Mesenchymal stem cell (in vitro differentiated cells and primary cell): ENCODE measurements around the gene CCDC85C.

ENCODE experiments used
- DNase-seq: peaks from one replicate; pipeline ENCODE4 v3.0.0-alpha.2; 2013
- H2AFZ ChIP-seq: one replicate; pipeline ENCODE4 v1.6.1; 2013; ENCODE audit warnings: low read depth, mild to moderate bottlenecking, control low read depth, inconsistent platforms, low read length, moderate library complexity
- H2AK5ac ChIP-seq: 2 replicates; pipeline ENCODE4 v1.6.1; 2013; ENCODE audit warnings: low read length, moderate library complexity, mild to moderate bottlenecking, inconsistent platforms; ENCODE audit not compliant: severe bottlenecking
- H2BK120ac ChIP-seq: one replicate; pipeline ENCODE4 v1.6.1; 2013; ENCODE audit warnings: low read depth, mild to moderate bottlenecking, inconsistent platforms, low read length, moderate library complexity
- H2BK12ac ChIP-seq, 2 experiments: one replicate each; pipeline ENCODE4 v1.6.1; 2013; ENCODE audit warnings: inconsistent platforms in 2 of 2, low read length in 2 of 2, mild to moderate bottlenecking in 2 of 2, moderate library complexity in 2 of 2, control low read depth in 1 of 2
- H2BK15ac ChIP-seq: one replicate; pipeline ENCODE4 v1.6.1; 2013; ENCODE audit warnings: mild to moderate bottlenecking, low read depth, inconsistent platforms; ENCODE audit not compliant: poor library complexity, severe bottlenecking
- H2BK5ac ChIP-seq: 2 replicates; pipeline ENCODE4 v1.6.1; 2013; ENCODE audit warnings: low read depth, mild to moderate bottlenecking, low read length, control low read depth, inconsistent platforms; ENCODE audit not compliant: poor library complexity, severe bottlenecking
- H3K14ac ChIP-seq, 2 experiments: one replicate each; pipeline ENCODE4 v1.6.1; 2013; ENCODE audit warnings: inconsistent platforms in 2 of 2, low read length in 2 of 2, control low read depth in 1 of 2, mild to moderate bottlenecking in 1 of 2, moderate library complexity in 1 of 2
- H3K18ac ChIP-seq, 2 experiments: one replicate each; pipeline ENCODE4 v1.6.1; 2013; ENCODE audit warnings: inconsistent platforms in 2 of 2, low read length in 2 of 2, control low read depth in 1 of 2, low read depth in 1 of 2, mild to moderate bottlenecking in 1 of 2
- H3K23ac ChIP-seq, 2 experiments: one replicate each; pipeline ENCODE4 v1.6.1; 2013; ENCODE audit warnings: inconsistent platforms in 2 of 2, low read length in 2 of 2, mild to moderate bottlenecking in 2 of 2, moderate library complexity in 2 of 2, control low read depth in 1 of 2
- H3K27ac ChIP-seq: 2 replicates; pipeline ENCODE4 v1.5.1; 2013; ENCODE audit warnings: mild to moderate bottlenecking, moderate library complexity, low read length, control low read depth, inconsistent platforms; ENCODE audit not compliant: poor library complexity, severe bottlenecking
- H3K27me3 ChIP-seq, 2 experiments: 2 replicates each; pipeline versions ENCODE4 v1.6.1 to v1.7.0; 2013; ENCODE audit warnings: low read length in 2 of 2, mild to moderate bottlenecking in 2 of 2, moderate library complexity in 2 of 2, control low read depth in 1 of 2, inconsistent platforms in 1 of 2; ENCODE audit not compliant: control insufficient read depth in 1 of 2, insufficient read depth in 1 of 2
- H3K36me3 ChIP-seq, 2 experiments: 2 replicates each; pipeline versions ENCODE4 v1.6.1 to v1.7.0; 2013; ENCODE audit warnings: low read length in 2 of 2, control low read depth in 1 of 2, inconsistent platforms in 1 of 2, low read depth in 1 of 2, mild to moderate bottlenecking in 1 of 2; ENCODE audit not compliant: insufficient read depth in 2 of 2, control insufficient read depth in 1 of 2
- H3K4ac ChIP-seq, 2 experiments: one replicate each; pipeline ENCODE4 v1.6.1; 2013; ENCODE audit warnings: inconsistent platforms in 2 of 2, low read length in 2 of 2, mild to moderate bottlenecking in 2 of 2, moderate library complexity in 2 of 2, control low read depth in 1 of 2, low read depth in 1 of 2
- H3K4me1 ChIP-seq: 2 replicates; pipeline ENCODE4 v1.6.1; 2013; ENCODE audit warnings: low read depth, low read length, control low read depth; ENCODE audit not compliant: control insufficient read depth, insufficient read depth
- H3K4me2 ChIP-seq: 2 replicates; pipeline ENCODE4 v1.6.1; 2013; ENCODE audit warnings: low read length, mild to moderate bottlenecking, inconsistent platforms; ENCODE audit not compliant: poor library complexity, severe bottlenecking
- H3K4me3 ChIP-seq, 2 experiments: 2 replicates each; pipeline versions ENCODE4 v1.5.1 to v1.7.0; 2013; ENCODE audit warnings: low read length in 2 of 2, mild to moderate bottlenecking in 2 of 2, control low read depth in 1 of 2, low read depth in 1 of 2; ENCODE audit not compliant: insufficient read depth in 1 of 2
- H3K79me1 ChIP-seq: replicated peaks from 2 replicates; pipeline ENCODE4 v1.6.1; 2013; ENCODE audit warnings: mild to moderate bottlenecking, control low read depth, low read length, inconsistent platforms; ENCODE audit not compliant: poor library complexity, severe bottlenecking
- H3K9ac ChIP-seq: 2 replicates; pipeline ENCODE4 v1.7.0; 2013; ENCODE audit warnings: mild to moderate bottlenecking, low read length, moderate library complexity
- H3K9me3 ChIP-seq: 2 replicates; pipeline ENCODE4 v1.7.0; 2013; ENCODE audit warnings: mild to moderate bottlenecking, low read length; ENCODE audit not compliant: control insufficient read depth
- H4K8ac ChIP-seq: one replicate; pipeline ENCODE4 v1.6.1; 2013; ENCODE audit warnings: inconsistent platforms, mild to moderate bottlenecking, low read length, moderate library complexity
- H4K91ac ChIP-seq: one replicate; pipeline ENCODE4 v1.6.1; 2013; ENCODE audit warnings: mild to moderate bottlenecking, low read length, inconsistent platforms
- WGBS: methylation state at CpG from one replicate; pipeline ENCODE4 v1.1.7; 2013; ENCODE audit warnings: mixed read lengths; 5-methylcytosine and 5-hydroxymethylcytosine counted together

CCDC85C gene

DNA sequence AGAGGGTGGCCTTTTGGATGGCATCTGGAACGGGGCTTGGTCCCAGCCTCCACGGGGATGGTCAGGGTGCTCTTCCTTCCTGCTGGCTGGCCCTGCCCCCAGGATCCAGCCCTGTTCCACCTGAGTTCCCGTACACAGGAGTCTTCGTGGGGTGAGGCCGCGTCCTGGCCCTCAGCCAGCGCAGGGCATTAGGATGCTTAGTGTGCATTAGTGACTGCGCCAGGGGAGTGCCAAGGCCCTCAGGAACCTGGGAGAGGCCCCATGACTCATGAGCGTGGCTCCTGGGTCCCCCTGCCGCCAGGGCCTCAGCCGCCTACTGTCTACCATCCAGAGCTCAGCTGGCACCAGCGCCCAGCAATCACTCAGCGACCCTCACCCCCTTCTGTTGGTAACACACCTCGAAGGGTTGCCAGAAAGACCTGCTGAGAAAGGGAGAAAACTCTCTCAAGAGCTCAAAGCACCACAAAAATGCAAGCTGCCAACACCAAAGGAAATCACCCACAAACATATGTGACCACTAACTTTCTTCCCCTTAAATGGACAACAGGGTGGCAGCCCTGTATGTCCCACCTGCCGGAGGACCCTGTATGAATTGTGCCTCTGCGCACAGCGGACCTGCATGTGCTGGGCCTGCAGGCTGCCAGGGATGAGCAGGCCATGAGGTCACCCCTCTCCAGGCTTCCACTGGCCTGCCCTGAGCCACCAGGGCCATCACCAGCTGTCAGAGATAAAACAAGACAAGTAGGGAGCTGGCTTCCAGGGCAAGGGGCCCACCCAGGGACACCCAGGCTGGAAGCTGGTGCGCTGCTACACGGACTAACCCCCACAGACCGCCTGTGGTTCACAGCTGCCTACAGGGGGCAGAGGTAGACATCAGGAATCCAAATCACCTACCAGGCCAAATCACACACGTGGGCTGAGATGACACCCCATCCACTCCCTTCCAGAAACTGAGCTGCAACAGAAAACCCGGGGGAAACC is 28.7 kb downstream of the CCDC85C start:
- DNase-seq = no peak
- Histone ChIP-seq H3K4ac (no peak overlapping the region), H3K9me3 (no peaks in the 10 kb centered on the region), H3K14ac (peak overlapping the region in 1 of 2 experiments; percentile 22), H2AK5ac (peak overlapping the region; percentile 40), H2BK12ac (no peak overlapping the region), H3K4me1 (peaks cover 86% of the 10 kb centered on the region), H3K4me3 (no peak overlapping the region), H4K91ac (peak overlapping the region; percentile 8), H3K18ac (peak overlapping the region in 1 of 2 experiments; percentile 25), H2BK15ac (peak overlapping the region; percentile 20), H2BK5ac (no peak overlapping the region), H3K27me3 (peaks cover 9 to 34% of the 10 kb centered on the region in 2 experiments), H2AFZ (no peak overlapping the region), H3K4me2 (peak overlapping the region; percentile 39), H3K36me3 (no peaks in the 10 kb centered on the region), H3K23ac (no peak overlapping the region), H4K8ac (no peak overlapping the region), H3K27ac (peak overlapping the region; percentile 66), H3K79me1 (peaks cover 5% of the 10 kb centered on the region), H3K9ac (no peak overlapping the region), H2BK120ac (no peak overlapping the region)
- 77% methylated on average over 22 of the region's 22 CpGs for WGBS

DNA sequence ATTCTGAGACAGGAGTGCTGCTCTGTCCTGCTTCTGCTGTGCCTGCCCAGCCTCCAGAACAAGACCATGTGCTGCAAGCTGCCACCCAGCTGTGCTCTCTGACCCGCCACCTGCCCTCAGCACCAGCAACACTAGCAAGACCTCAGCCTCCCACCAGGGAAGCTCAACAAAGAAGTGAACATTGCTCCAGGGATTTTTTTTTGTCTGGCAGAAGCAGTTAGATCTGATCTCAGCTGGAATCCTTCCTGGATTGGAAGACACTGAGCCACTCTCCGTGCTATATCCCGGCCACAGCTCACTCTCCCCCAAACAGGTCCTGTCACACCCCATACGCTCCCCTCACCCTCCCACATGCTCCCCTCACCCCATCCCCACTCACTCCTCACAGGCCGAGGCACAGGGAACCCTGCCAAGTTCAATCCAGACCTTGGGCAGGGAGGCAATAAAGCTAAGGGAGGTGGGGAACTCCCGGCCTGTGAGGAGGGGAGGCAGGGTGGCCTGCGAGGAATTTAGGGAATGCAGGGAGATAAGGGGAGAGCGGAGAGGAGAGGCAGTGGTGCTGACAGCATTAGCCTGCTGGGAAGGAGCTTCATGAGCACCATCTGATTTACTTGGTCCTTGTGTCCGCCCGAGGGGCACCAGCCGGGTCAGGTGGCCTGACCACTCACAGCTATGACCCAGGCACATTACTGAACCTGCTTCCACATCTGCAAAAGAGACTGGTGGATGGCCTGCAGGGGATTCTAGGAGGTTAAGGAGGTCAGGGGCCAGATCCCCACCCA is 29.7 kb downstream of the CCDC85C start:
- no peak overlapping the region for H2BK120ac ChIP-seq
- H3K4ac ChIP-seq = no peak overlapping the region
- H3K27me3 ChIP-seq = peaks cover 19 to 41% of the 10 kb centered on the region in 2 experiments
- H4K91ac ChIP-seq = no peak overlapping the region
- H3K27ac ChIP-seq = peak overlapping the region; percentile 66
- no peak overlapping the region for H3K23ac ChIP-seq
- no peak overlapping the region for H3K9ac ChIP-seq
- no peak overlapping the region for H2AFZ ChIP-seq
- DNase-seq = peak; percentile 50
- H3K4me1 ChIP-seq = peaks cover 80% of the 10 kb centered on the region
- H3K14ac ChIP-seq = no peak overlapping the region
- H3K36me3 ChIP-seq = no peaks in the 10 kb centered on the region
- peak overlapping the region; percentile 39 for H3K4me2 ChIP-seq
- no peak overlapping the region for H2AK5ac ChIP-seq
- no peak overlapping the region for H3K18ac ChIP-seq
- H4K8ac ChIP-seq = no peak overlapping the region
- H3K9me3 ChIP-seq = no peaks in the 10 kb centered on the region
- H2BK15ac ChIP-seq = no peak overlapping the region
- no peak overlapping the region for H2BK5ac ChIP-seq
- 18% methylated on average over 10 of the region's 11 CpGs for WGBS
- no peak overlapping the region for H3K4me3 ChIP-seq
- H3K79me1 ChIP-seq = peaks cover 6% of the 10 kb centered on the region
- no peak overlapping the region for H2BK12ac ChIP-seq

DNA sequence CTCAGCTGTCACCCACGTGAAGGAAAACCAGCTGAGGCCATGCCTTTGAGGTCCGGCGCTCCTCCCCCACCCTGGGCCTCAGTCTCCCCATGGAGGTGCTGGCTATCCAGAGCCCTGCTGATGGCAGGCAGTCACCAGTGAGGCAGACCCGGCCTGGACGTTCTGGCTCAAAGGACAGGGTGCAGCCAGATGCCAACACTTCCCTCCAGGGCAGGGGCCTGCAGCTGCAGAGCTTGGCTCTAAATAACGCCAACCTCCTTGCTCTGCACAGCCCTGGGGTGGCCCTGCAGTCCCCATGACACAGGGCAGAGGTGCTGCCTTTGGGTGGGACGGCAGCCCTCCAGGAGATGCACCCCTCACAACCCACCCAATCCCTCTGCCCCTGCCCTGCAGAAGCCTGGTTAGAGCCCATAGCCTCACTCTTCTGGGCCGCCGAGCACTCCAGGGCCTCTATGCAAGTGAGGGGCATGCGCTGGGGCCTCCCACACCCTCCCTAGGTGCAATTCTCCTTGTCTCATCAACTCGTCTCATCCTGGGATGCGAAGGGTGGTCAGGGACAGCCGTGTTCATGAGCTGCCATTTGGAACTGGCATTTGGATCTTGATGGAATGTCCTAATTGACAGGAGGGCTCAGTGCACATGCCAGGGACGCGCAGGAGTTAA is 30.4 kb downstream of the CCDC85C start:
- Histone ChIP-seq H2BK5ac (no peak overlapping the region), H3K4me3 (no peak overlapping the region), H4K8ac (no peak overlapping the region), H3K4ac (no peak overlapping the region), H2AFZ (no peak overlapping the region), H3K79me1 (peaks cover 6% of the 10 kb centered on the region), H3K9ac (no peak overlapping the region), H3K9me3 (no peaks in the 10 kb centered on the region), H3K23ac (no peak overlapping the region), H2BK12ac (no peak overlapping the region), H2AK5ac (peak overlapping the region; percentile 46), H4K91ac (no peak overlapping the region), H3K27me3 (peaks cover 21 to 48% of the 10 kb centered on the region in 2 experiments), H3K4me2 (no peak overlapping the region), H2BK120ac (no peak overlapping the region), H2BK15ac (no peak overlapping the region), H3K14ac (peak overlapping the region in 1 of 2 experiments; percentile 2), H3K4me1 (peaks cover 77% of the 10 kb centered on the region), H3K18ac (peak overlapping the region in 1 of 2 experiments; percentile 18), H3K36me3 (no peaks in the 10 kb centered on the region), H3K27ac (no peak overlapping the region)
- 82% methylated on average over 15 of the region's 15 CpGs for WGBS
- DNase-seq = no peak
